GM18526 (cell line): ENCODE results near the gene XIRP1.

ENCODE experiments used
- POLR2A ChIP-seq: IDR thresholded peaks from 3 replicates; pipeline ENCODE4 v1.6.1; 2011; ENCODE audit not compliant: insufficient read length; ENCODE audit errors: extremely low read depth

XIRP1 gene

GRCh38 chr3:39190281-39191025 lies 1.9 kb downstream of the XIRP1 start:
- no peak for TF ChIP-seq POLR2A

DNA sequence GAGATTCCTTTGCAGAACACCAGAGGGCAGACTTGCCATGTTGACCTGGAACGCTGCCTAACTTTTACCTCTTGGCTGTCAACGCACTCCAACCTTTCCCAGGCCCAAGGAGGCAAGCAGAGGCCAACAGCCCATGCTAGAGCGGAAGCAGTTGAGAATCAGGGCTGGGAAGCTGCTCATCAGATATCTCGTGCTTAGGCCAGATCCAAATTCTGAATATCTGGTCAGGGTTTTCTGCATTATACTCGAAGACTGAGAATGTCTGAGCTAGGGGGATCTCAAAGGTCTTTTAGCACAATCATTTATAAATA lies 2.5 kb downstream of the XIRP1 start:
- TF ChIP-seq POLR2A: no peak

DNA sequence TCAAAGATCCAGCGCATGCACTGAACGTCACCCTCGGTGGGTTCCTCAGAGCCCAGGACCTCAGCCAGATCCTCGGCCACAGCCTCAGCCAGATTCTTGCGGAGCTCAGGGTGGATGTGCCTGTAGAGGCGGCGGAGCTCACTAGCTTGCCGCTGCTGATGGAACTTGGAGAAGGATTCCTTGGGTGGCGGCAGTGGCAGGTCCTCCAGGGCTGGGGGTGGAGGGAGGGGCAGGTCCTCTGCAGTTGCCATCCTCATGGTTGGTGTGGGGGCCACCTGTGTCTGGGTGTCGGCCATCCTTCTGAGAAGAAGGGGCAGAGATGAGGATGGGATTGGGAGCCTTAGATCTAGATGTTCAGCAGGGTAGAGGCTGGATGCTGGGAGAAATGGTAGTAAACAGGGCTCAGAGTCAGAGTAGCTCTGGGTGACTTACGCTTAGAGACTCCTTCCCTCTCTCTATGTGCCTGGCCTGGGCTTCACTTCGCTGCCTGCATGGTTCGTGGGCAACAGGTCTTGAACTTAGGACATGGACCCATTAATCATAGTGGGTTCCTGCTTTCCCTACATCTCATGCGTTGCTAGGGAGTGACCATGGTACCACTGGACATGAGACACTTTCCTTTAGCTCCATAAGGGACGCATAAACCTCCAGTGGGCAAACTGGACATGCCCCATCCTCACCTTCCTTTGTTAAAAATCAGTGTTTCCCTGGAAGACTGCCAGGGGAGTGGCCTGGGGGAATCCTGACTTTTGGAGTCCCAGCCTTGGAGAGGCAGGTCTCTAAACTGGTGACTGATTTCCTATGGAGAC lies 3.0 kb downstream of the XIRP1 start:
- no peak for TF ChIP-seq POLR2A

- no peak for TF ChIP-seq POLR2A
Observed at GRCh38 chr3:39188271-39189149, 3.9 kb downstream of the XIRP1 start.

DNA sequence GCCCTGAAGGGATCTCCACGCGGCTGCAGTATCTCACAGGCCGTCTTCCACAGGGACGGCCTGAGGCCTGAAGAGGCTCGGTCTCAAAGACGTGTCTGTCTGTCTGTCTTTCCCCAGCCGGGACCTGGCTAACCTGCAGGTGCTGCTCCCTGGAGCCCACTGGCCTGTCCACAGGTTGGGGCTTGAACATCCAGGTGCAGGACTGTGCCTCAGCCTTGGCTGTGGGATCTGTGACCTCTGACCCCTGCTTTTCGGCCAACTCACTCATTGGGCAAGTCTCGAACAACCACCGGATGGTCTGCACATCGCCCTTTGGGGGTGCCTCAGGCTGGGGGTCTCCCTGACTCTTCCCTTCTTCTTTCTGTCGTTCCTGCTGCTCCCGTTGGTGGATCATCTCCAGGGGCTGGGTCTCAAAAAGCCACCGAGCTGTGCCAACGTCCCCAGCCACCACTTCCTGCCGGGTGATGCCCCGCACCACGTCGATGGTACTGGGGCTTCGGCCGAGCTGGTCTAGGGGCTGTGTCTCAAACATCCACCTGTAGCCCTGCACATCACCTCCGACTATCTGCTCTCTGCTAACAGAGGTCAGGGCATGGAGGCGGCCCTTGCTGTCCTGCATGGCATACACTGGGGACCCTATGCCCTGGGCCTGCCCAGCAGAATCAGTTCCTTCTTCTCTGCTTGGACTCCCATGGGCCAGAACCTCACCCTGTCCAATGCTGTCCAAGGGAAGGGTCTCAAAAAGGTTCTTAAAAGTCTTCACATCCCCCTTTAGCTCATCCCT lies 4.8 kb downstream of the XIRP1 start:
- no peak for TF ChIP-seq POLR2A

DNA sequence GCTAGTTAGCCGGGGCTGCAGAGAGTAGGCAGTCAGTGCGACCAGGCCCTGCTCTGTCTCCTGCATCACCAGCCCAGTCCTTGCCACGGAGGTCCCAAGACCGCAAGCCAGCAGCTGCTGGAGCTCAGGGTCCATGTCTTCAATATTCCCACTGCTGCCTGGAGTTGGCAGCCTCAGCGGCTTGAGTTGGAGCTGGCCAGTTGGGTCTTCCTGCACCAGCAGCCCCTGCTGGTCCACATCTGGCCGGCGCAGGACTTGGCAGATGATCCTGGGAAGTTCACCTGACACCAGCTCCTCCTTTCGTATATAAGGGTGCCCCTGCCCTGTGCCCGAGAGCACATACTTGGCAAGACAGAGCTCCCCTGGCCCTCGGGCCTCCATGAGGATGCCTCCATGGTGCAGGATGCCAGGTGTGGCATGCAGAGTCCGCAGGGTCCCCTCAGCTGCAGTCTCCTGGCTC lies 5.7 kb downstream of the XIRP1 start:
- TF ChIP-seq POLR2A: no peak

DNA sequence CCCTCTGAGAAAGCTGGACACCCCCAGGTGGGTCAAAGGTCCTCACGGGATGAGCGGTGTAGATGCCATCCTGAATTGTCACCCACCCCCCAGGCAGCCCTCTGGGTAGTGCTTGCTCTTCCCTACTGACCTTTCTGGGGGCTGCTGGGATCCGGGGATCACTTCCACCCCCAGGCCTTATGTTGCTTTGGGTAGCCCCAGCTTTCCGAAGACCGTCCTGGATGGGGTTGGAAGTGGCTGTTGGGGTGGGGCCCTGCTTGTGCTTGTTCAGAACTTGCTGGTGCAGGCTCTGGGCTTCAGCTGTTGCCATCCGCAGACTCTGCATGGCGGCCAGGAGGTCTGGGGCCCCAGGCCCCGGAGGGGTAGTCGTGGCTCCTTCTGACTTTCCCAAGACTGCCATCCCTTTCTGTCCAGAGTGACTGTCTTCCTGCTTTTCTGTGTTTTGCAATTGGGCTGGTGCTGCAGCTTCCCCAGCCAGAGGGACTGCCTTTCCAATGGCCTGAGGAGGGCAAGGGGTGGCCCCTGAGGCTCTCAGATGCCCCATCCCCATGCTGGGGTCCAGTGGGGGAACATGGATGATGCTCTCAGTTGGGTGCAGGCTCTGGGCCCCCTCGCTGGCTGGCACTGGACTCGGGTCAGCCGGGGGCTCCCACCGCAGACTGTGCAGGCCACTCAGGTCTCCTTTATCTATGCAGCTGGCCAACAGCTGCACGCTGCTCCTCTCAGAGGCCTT lies 6.3 kb downstream of the XIRP1 start:
- no peak for TF ChIP-seq POLR2A

GRCh38 chr3:39185326-39185958 lies 7.0 kb downstream of the XIRP1 start:
- TF ChIP-seq POLR2A: no peak

DNA sequence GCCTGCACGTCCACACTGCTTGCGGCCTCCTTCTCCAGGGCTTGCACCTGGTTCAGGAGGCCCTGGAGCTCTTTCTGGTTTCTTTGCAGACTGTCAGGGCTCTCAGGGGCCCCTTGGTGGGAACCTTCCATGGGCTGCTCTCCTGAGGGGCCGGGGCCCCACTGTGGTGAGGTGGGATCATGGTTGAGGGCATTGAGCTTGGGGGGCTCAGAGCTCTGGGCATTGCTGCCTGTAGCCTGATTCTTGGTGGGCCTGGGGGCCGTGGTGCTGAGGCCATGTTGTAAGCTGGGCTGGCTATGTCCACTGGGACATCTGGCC lies 7.5 kb downstream of the XIRP1 start:
- no peak for TF ChIP-seq POLR2A

DNA sequence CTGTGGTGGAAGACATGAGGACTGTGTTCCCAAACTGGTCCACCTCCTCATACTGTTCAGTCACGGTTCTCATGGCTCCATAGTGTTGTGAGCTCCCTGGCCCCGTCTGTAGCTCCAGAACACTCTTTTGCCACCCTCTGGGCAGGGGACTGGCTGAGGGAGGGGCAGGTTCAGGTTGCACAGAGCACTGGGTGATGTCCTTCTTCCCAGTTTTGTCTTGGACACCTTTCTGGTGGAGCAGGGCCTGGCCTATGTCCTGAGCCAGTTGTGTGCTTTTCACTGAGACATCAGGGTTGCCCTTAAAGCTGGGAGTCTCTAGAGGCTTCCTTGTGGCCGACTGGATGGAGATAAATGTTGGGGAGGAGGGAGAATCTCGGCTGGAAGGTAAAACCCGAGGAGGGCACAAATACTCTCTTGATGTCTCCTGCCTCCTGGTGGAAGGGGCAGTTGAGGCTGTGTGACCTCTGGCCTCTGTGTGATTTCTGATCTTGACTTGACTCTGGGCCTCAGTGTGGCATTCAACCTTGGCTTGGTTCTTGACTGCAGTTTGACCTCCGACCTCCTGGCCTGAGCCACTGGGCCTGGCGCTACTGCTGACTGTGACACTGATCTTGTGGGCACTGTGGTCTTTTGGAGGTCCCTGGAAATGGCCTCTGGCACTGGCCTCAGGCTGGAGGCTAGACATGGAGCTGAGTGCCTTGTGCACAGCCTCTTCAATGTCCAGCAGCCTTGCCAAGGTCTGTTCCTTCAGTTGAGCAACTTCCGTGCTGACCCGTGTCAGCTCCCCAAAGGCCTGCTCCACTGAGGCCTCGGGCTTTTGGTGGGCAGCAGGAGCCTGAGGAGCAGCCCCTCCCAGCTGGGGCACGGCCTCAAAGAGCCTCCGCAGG lies 8.1 kb downstream of the XIRP1 start:
- TF ChIP-seq POLR2A: no peak

GRCh38 chr3:39183211-39184080 lies 8.9 kb downstream of the XIRP1 start:
- TF ChIP-seq POLR2A: no peak

DNA sequence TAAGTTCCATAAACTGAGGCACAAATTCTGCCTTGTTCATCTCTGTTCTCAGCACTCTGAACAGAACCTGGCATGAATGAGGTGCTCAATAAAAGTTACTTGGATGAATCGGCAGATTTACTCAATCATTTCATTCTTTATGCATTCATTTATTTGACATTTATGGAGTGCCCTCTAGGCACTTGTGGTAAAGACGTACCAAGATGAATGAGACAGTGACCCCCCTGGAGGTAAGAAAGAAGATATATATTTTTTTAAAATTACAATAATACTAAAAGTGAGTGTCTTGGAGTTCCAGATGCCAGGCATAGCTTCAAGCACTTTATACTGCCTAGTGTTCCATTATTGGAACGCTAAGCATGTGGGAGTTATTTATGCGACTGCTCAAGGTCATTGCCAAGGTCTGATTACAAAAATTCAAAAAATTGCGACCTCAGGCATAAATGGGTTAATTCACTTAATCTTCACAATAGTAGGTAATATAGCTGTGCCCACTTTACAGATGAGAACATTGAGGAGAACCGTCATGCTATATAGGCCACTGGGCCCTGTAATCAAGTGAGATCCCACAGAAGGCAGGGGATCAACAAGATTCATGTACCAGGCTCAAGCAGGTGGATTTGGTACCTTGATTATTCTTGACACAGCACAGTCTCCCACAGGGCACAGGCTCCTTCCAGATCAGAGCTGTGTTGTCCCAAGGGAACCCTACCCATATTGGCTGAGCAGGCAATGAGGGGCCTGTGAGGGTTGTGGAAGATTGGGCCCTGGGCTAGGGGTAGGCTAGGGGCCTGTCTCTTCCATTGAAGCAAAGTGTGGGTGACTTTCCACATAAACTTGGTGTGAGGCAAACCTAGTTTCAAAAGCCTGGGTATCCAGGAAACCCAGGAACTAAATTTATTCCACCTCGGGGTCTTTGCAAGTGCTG lies 10.7 kb downstream of the XIRP1 start:
- no peak for TF ChIP-seq POLR2A
